Loucy (cell line): ENCODE measurements around the gene BRK1.

Source experiments
- CTCF ChIP-seq: fragments of 200-600 bp; sonication (generic); conservative IDR thresholded peaks from 2 replicates; pipeline ENCODE4 v1.5.1; 2014; ENCODE audit warnings: mild to moderate bottlenecking, antibody characterized with exemption, low read length
- EZH2phosphoT487 ChIP-seq: fragments of 200-600 bp; IDR thresholded peaks from 2 replicates; pipeline ENCODE4 v1.6.1; 2018; ENCODE audit warnings: antibody characterized with exemption, mild to moderate bottlenecking, moderate library complexity, borderline replicate concordance

- TF ChIP-seq CTCF, result no peak
- TF ChIP-seq EZH2phosphoT487, result no peak
Measured at GRCh38 chr3:10145685-10146084, 30.2 kb downstream of the BRK1 start.
